Body of pancreas (tissue), 4 donors: ENCODE results near the gene PRRT2.

Experiments used
- POLR2A ChIP-seq, 3 donors: fragments of 450-650 bp; IDR thresholded peaks; one replicate each; pipeline ENCODE4 v1.6.1; 2016; ENCODE audit warnings: antibody characterized with exemption in 3 of 3, mild to moderate bottlenecking in 2 of 3
- TF ChIP-seq, protein P1 (sequence below), 7 experiments: fragments of 450-650 bp in 4 of 7; fragments of 200-600 bp in 3 of 7; sonication (generic) in 3 of 7; IDR thresholded peaks; one replicate each; pipeline ENCODE4 v1.5.1; 2016 to 2019; ENCODE audit warnings: antibody characterized with exemption in 7 of 7

DNA sequence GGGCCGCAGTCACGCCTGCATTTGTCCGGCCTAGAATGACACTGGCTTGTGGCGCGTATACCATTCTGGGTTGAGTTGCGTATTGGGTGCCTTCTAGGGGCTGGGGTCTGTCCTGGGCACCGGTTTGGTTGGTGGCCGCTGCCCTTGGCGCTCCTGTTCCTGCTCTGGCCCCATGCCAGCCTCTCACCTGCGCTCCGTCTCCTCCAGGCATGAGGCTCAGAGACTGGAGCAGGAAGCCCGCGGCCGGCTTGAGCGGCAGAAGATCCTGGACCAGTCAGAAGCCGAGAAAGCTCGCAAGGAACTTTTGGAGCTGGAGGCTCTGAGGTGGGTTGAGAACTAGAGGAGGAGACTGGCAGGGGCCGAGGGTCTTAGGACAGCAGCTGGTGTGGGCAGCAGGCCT, 33.7 kb downstream of the PRRT2 start:
- TF ChIP-seq, protein P1, sequence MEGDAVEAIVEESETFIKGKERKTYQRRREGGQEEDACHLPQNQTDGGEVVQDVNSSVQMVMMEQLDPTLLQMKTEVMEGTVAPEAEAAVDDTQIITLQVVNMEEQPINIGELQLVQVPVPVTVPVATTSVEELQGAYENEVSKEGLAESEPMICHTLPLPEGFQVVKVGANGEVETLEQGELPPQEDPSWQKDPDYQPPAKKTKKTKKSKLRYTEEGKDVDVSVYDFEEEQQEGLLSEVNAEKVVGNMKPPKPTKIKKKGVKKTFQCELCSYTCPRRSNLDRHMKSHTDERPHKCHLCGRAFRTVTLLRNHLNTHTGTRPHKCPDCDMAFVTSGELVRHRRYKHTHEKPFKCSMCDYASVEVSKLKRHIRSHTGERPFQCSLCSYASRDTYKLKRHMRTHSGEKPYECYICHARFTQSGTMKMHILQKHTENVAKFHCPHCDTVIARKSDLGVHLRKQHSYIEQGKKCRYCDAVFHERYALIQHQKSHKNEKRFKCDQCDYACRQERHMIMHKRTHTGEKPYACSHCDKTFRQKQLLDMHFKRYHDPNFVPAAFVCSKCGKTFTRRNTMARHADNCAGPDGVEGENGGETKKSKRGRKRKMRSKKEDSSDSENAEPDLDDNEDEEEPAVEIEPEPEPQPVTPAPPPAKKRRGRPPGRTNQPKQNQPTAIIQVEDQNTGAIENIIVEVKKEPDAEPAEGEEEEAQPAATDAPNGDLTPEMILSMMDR (IDR thresholded peaks at IDR 0.05) = no peak
- TF ChIP-seq POLR2A (IDR thresholded peaks at IDR 0.05) = no peak
